GM12864 (cell line): ENCODE results near the gene GSTA2.
"Not testable (repeated sequence)": the region's sequence is repeated elsewhere in the genome, so short reads cannot be mapped to it uniquely, and the experiment has no call there.

Source experiments
- DNase-seq: peaks from one replicate; pipeline ENCODE4 v3.0.0-alpha.2; 2011; ENCODE audit warnings: low read depth
- H3K4me3 ChIP-seq: 2 replicates; pipeline ENCODE4 v1.5.1; 2011; ENCODE audit warnings: mild to moderate bottlenecking, low read depth, low read length, control low read depth
- TF ChIP-seq, protein P1 (sequence below): IDR thresholded peaks from 2 replicates; pipeline ENCODE4 v1.5.1; 2011; ENCODE audit warnings: low read depth, mild to moderate bottlenecking, moderate library complexity, low read length, control low read depth, inconsistent platforms; ENCODE audit errors: missing control alignments

GSTA2 gene

DNA sequence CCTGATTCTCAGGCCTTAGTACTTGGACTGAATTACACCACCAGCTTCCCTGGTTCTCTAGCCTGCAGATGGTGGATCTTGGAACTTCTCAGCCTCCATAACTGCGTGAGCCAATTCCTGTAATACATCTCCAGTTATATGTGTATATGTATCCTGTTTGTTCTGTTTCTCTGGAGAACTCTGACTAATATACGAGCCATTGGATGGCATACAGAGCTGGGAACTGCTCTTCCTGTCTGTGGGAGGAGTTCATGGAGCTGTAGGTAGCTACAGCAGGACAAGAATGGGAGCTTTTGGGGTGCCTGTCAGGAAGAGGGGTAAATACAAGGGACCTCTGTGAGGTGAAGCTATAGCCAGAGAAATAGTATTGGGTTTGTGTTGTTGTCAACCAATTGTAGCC, 51.1 kb downstream of the GSTA2 start:
- TF ChIP-seq, protein P1, sequence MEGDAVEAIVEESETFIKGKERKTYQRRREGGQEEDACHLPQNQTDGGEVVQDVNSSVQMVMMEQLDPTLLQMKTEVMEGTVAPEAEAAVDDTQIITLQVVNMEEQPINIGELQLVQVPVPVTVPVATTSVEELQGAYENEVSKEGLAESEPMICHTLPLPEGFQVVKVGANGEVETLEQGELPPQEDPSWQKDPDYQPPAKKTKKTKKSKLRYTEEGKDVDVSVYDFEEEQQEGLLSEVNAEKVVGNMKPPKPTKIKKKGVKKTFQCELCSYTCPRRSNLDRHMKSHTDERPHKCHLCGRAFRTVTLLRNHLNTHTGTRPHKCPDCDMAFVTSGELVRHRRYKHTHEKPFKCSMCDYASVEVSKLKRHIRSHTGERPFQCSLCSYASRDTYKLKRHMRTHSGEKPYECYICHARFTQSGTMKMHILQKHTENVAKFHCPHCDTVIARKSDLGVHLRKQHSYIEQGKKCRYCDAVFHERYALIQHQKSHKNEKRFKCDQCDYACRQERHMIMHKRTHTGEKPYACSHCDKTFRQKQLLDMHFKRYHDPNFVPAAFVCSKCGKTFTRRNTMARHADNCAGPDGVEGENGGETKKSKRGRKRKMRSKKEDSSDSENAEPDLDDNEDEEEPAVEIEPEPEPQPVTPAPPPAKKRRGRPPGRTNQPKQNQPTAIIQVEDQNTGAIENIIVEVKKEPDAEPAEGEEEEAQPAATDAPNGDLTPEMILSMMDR = no peak
- no peak overlapping the region for H3K4me3 ChIP-seq
- no peak for DNase-seq

DNA sequence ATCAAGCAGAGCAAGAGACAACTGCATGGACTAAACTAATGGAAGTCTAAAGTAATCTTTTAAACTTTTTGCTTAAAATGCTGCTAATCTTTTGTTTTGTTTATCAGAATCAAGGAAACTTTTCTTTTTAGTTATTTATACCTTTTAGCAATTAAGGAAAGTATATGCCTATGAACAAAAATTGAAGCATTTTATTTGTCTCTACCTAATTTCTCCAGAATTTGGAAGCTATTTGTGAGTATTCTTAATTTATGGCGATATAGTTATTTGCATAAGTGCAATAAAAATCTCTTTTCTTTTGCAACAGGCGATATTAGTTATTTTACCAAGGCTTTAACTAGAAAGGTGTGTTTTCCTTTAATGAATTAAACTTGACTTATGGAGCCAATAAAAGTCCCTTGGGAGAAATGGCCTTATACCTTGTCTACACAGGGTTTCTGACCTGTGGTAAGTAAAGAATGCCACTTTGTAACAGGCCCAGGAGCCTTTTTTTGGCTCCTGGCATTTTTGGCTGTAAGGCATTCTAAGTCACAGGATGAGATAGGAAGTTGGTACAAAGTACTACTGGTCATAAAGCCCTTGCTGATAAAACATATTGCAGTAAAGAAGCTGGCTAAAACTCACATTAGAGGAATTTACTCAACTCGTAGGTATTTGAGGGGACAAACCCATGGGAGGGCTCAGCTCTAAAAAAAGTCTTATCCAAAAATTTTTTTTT, 55.2 kb downstream of the GSTA2 start:
- no peak for DNase-seq
- no peak overlapping the region for H3K4me3 ChIP-seq
- TF ChIP-seq, protein P1 = no peak

DNA sequence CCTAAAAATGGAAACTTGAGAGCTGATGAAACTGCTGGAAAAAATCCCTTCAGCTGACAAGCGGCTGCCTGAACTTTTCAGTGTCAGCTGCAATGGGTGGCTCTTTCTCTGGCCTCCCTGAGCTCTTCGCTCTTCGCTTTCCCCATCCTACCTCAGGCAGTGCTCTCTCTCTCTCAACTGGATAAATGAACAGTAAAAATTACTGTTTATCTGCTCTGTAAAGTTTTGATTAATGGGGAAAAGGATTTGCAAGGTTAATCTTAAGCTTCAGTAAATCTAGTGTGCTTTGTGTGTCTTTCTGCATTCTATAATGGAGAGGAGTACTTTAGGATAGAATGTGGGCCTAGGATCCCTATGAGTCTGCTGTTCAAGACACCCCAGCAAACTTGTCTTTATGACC, 57.3 kb downstream of the GSTA2 start:
- no peak overlapping the region for H3K4me3 ChIP-seq
- TF ChIP-seq, protein P1 = no peak
- no peak for DNase-seq

DNA sequence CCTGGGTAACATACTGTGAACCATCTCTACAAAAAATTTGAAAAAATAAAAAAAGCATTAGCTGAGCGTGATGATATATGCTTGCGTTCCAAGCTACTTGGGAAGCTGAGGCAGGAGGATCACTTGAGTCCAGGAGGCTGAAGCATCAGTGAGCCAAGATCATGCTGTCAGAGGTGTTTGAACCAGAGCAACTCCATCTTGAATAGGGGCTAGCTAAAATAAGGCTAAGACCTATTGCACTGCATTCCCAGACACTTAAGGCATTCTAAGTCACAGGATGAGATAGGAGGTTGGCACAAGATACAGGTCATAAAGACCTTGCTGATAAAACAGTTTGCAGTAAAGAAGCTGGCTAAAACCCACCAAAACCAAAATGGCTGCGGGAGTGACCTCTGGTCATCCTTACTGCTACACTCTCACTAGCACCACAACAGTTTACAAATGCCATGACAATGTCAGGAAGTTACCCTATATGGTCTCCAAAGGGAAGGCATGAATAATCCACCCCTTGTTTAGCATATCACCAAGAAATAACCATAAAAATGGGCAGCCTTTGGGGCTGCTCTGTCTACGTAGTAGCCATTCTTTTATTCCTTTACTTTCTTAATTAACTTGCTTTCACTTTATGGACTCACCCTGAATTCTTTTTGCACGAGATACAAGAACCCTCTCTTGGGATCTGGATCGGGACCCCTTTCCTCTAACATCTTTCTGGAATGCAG, 58.3 kb downstream of the GSTA2 start:
- not testable (repeated sequence) for DNase-seq

DNA sequence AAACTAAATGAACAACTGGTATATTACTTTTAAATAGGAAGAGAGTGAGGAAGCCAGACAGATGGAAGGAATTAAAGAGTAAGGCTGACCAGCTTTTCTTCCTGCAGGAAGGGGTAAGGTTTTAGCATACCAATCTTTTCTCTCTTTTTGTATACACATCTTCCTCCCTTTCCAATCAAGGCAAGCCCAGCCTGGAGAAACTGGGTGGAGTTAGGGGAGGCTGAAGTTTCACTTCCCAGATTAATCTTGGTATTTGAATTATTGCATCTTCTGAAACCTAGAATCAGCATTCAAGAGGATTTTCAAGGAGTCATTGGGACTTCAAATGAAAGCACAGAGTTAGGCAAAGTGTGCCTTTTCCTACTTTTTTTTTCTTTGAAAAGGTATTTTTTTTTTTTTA, 59.2 kb downstream of the GSTA2 start:
- no peak overlapping the region for H3K4me3 ChIP-seq
- DNase-seq = no peak
- TF ChIP-seq, protein P1 = no peak

More for the DNA sequence above, 58.3 kb downstream of the GSTA2 start:
- H3K4me3 ChIP-seq = not testable (repeated sequence)
